Effector memory CD8-positive, alpha-beta T cell (primary cell): ENCODE data around the gene CDH15.
"Not testable (repeated sequence)": the region's sequence is repeated elsewhere in the genome, so short reads cannot be mapped to it uniquely, and the experiment has no call there.

Experiments used
- ATAC-seq: fragments of 150-1000 bp; cut with Tn5 transposase; replicated peaks from 2 replicates; pipeline ENCODE4 v1.10.0; 2021; ENCODE audit warnings: mild to moderate bottlenecking, moderate library complexity
- DNase-seq, 3 experiments: peaks; one replicate each; pipeline ENCODE4 v3.0.0; 2021
- H3K27ac Mint-ChIP-seq, 2 donors: one replicate each; pipeline ENCODE4 v1.8.0; 2022; ENCODE audit warnings: mild to moderate bottlenecking in 2 of 2, mixed read lengths in 2 of 2, moderate library complexity in 2 of 2
- H3K27me3 Mint-ChIP-seq, 2 donors: one replicate each; pipeline ENCODE4 v1.8.0; 2022; ENCODE audit warnings: mixed read lengths in 2 of 2
- H3K36me3 Mint-ChIP-seq: one replicate; pipeline ENCODE4 v1.8.0; 2022; ENCODE audit warnings: mild to moderate bottlenecking, moderate library complexity, mixed read lengths; ENCODE audit not compliant: insufficient read depth
- H3K4me1 Mint-ChIP-seq, 2 donors: one replicate each; pipeline ENCODE4 v1.8.0; 2022; ENCODE audit warnings: low read depth in 2 of 2, mixed read lengths in 2 of 2
- H3K4me3 Mint-ChIP-seq, 2 donors: one replicate each; pipeline ENCODE4 v1.8.0; 2022; ENCODE audit warnings: mild to moderate bottlenecking in 2 of 2, mixed read lengths in 2 of 2, moderate library complexity in 2 of 2
- H3K9me3 Mint-ChIP-seq, 2 donors: one replicate each; pipeline ENCODE4 v1.8.0; 2022; ENCODE audit warnings: mixed read lengths in 2 of 2

CDH15 gene

DNA sequence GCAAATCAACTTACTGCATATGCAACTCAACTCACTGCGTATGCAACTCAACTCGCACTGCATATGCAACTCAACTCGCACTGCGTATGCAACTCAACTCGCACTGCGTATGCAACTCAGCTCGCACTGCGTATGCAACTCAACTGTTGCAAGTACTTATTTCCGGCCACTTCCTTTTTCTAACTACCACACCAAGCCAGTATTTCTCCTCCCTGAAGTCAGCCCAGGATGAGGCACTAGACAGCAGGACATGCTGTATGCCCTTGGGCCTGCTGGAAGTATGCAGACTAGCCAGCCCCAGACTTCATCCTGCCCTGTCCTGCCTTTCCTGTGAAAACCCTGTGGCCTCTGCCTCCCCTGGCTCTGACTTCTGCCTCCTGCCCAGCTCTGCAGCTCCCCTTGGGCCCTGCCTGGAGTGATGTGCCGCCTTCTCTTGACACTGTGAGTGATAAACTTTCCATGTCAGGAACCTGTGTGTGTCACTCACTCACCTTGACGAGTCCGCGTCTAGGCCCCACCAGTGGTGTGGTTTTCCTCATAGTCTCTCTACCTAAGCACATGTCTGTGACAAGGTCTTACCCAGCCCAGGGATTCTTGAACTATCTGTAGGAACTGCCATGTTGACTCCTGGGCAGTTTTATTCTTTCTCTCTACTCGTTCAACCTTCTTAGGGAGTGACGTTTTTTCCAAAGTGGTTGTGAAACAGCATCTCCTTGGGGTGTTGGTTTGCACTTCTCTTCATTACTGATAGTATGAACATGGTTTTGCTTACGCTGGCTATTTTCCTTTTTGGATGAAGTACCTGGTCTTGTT is 62.3 kb downstream of the CDH15 start:
- Mint-ChIP-seq H3K4me1 (no peaks in the 10 kb centered on the region), H3K27me3 (no peaks in the 10 kb centered on the region), H3K4me3 (no peak overlapping the region), H3K27ac (no peak overlapping the region), H3K36me3 (peaks cover 7% of the 10 kb centered on the region), H3K9me3 (peaks cover 0 to 7% of the 10 kb centered on the region in 2 donors)
- ATAC-seq, result no peak
- DNase-seq, result no peak

DNA sequence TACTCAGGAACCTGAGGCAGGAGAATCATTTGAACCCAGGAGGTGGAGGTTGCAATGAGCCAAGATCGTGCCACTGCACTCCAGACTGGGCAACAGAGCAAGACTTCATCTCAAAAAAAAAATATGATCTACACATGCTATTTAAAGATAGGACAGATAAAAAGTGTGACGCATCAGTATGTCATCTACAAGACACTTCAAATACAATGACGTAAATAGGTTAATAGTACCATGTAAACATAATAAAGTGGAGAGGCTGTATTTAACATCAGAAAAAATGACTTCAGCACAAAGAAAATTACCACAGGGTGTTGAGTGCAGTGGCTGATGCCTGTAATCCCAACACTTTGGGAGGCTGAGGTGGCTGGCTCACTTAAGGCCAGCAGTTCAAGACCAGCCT is 66.2 kb downstream of the CDH15 start:
- no peak for DNase-seq
- Mint-ChIP-seq H3K36me3 (peaks cover 16% of the 10 kb centered on the region), H3K27ac (no peak overlapping the region), H3K27me3 (no peaks in the 10 kb centered on the region), H3K4me1 (peaks cover 7 to 10% of the 10 kb centered on the region in 2 donors), H3K9me3 (peaks cover 0 to 7% of the 10 kb centered on the region in 2 donors), H3K4me3 (no peak overlapping the region)
- ATAC-seq, result no peak

DNA sequence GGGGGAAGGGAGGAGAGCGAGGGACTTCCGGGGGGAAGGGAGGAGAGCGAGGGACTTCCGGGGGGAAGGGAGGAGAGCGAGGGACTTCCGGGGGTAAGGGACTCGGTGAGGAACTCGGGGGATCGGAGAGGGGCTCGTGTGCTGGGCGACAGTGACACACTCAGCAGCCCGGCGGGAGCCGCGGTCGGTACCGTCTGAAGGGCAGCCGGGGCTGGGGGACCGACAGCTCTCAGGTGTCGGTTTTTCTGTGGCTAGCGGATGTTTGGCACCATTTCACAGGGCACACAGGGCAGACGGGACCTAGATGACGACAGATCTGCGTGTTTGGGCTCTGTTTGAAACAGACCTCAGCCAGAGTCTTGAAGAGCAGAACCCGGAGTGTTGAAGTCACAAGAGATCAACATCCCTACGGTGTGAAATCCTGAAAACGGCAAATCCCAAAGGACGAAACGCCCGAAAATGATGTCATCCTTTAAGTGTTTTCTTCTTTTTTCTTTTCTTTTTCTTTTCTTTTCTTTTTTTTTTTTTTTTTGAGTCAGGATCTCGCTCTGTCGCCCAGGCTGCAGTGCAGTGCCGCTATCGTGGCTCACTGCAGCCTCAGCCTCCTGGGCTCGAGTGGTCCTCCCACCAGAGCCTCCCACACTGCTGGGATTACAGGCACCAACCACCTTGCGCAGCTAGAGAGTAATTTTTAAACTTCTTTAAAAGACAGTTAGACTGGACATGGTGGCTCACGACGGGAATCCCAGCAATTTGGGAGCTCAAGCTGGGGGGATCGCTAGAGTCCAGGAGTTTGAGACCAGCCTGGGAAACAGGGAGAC is 69.8 kb downstream of the CDH15 start:
- ATAC-seq, result peak; percentile 88
- Mint-ChIP-seq H3K4me1 (peaks cover 7 to 10% of the 10 kb centered on the region in 2 donors), H3K27ac (peak overlapping the region; percentile 98), H3K27me3 (no peaks in the 10 kb centered on the region), H3K9me3 (no peaks in the 10 kb centered on the region), H3K4me3 (peak overlapping the region; percentile 86), H3K36me3 (peaks cover 16% of the 10 kb centered on the region)
- DNase-seq, result peak; percentile 83 to 87 (median 83)

DNA sequence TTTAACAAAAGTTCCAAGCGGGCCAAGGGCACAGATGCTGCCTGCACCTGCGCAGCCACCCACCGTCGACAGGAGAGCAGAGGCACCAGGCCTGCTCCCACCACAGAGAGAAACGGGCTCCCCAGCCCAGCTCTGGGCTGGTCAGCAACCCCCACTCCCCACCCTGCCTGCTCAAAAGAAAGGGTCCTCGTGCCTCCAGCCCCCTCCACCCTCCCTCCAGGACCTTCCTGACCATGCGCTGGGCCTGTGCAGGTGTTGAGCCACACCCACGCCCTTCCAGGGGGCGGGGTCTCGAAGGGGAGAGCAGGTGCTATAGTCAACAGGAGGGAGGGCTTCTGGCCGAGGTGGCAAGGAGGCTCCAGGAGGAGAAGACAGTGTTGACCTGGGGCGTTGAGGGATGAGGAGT is 71.2 kb downstream of the CDH15 start:
- DNase-seq (no peak), ATAC-seq (no peak)
- Mint-ChIP-seq H3K27ac (peak overlapping the region; percentile 66 to 73), H3K36me3 (peaks cover 16% of the 10 kb centered on the region), H3K4me1 (peaks cover 7 to 10% of the 10 kb centered on the region in 2 donors), H3K4me3 (peak overlapping the region in 1 of 2 donors; percentile 38), H3K27me3 (no peaks in the 10 kb centered on the region), H3K9me3 (no peaks in the 10 kb centered on the region)

DNA sequence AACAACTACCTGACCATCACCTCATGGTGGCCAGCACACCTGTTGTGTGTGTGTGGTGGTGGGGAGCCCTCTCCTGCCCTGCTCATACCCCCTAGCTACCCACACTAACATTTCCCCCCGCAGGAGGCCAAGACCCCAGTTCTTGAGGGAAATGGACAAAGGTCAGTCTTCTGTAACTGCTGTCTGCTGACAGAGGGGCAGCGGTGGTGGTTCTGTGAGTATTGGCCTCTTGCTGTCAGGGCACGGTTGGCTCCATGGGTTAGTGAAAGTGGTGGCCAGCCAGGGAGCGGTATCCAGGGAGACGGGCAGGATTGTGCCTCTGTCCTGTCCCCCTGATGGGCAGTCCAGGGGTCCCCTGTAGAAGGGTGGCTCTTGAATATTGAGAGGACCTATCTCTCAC is 72.1 kb downstream of the CDH15 start:
- DNase-seq (no peak), ATAC-seq (no peak)
- Mint-ChIP-seq H3K4me3 (no peak overlapping the region), H3K36me3 (peaks cover 16% of the 10 kb centered on the region), H3K4me1 (peaks cover 7 to 10% of the 10 kb centered on the region in 2 donors), H3K27me3 (no peaks in the 10 kb centered on the region), H3K9me3 (no peaks in the 10 kb centered on the region), H3K27ac (peak overlapping the region; percentile 54 to 76)

DNA sequence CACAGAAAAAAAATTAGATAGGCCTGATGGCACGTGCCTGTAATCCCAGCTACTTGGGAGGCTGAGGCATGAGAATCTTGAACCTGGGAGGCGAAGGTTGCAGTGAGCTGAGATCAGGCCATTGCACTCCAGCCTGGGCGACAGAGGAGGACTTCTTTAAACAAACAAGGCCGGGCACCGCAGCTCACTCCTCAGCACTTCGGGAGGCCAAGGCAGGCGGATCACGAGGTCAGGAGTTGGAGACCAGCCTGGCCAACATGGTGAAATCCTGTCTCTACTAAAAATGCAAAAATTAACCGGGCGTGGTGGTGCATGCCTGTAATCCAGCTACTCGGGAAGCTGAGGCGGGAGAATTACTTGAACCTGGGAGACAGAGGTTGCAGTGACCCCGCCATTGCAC is 72.7 kb downstream of the CDH15 start:
- peaks cover 20% of the 10 kb centered on the region for H3K36me3 Mint-ChIP-seq
- H3K9me3 Mint-ChIP-seq, ATAC-seq, H3K4me3 Mint-ChIP-seq, H3K4me1 Mint-ChIP-seq, DNase-seq, H3K27me3 Mint-ChIP-seq: not testable (repeated sequence)
- H3K27ac Mint-ChIP-seq, result peak overlapping the region in 1 of 2 donors; percentile 54

DNA sequence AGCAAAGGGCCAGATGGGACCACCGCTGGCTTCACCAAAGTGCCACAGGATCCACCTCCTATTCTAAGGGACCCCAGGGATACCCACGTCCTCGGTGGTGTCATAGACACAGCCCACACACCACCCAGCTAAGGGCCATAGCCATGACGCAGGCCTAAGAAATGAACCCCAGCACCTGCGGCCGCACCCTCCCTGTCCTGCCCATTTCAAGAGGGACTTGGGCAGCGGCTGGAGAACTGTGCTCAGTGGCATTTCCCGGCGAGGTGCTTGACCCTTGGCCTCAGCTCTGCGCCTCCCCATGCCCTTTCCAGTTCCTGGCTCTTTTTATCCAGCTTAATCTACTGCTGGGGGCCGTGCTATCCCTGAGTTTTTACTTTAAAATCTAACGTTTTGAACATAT is 73.2 kb downstream of the CDH15 start:
- Mint-ChIP-seq H3K4me3 (no peak overlapping the region), H3K9me3 (no peaks in the 10 kb centered on the region)

More for the DNA sequence above, 73.2 kb downstream of the CDH15 start:
- no peaks in the 10 kb centered on the region for H3K27me3 Mint-ChIP-seq
- H3K27ac Mint-ChIP-seq, result no peak overlapping the region
- H3K36me3 Mint-ChIP-seq, result peaks cover 20% of the 10 kb centered on the region
- peaks cover 7 to 10% of the 10 kb centered on the region in 2 donors for H3K4me1 Mint-ChIP-seq
- DNase-seq (no peak), ATAC-seq (no peak)
